Calu3 (cell line): ENCODE measurements around the gene CACNA2D4. TPM values are rescaled to one million over a fixed set of nuclear protein-coding genes. Genes with fewer than 3 reads are reported as not detected.

Experiments used
- BruUV-seq: library from RNA; stranded (reverse); fragments of 400-500 nt; replicated peaks from 2 replicates; lab custom pipeline; 2021; lab: Mats Ljungman, UMichigan
- CTCF ChIA-PET: fragments of 300-600 bp; sonication (Branson Sonifier 250); formaldehyde crosslinking; loops from one replicate; lab custom pipeline; 2022; ENCODE audit warnings: antibody characterized with exemption; lab: Charles Lee
- DNase-seq: peaks from one replicate; pipeline ENCODE4 v3.0.0; 2022
- H3K27ac Mint-ChIP-seq: one replicate; pipeline ENCODE4 v1.8.0; 2022; ENCODE audit warnings: mixed read lengths; ENCODE audit not compliant: unreplicated experiment
- H3K27me3 Mint-ChIP-seq: one replicate; pipeline ENCODE4 v1.8.0; 2022; ENCODE audit warnings: mixed read lengths; ENCODE audit not compliant: unreplicated experiment
- H3K36me3 Mint-ChIP-seq: one replicate; pipeline ENCODE4 v1.8.0; 2022; ENCODE audit warnings: mild to moderate bottlenecking, moderate library complexity, mixed read lengths; ENCODE audit not compliant: insufficient read depth, unreplicated experiment
- H3K4me1 Mint-ChIP-seq: one replicate; pipeline ENCODE4 v1.8.0; 2022; ENCODE audit warnings: mild to moderate bottlenecking, low read depth, mixed read lengths; ENCODE audit not compliant: unreplicated experiment
- H3K4me3 Mint-ChIP-seq: one replicate; pipeline ENCODE4 v1.8.0; 2022; ENCODE audit warnings: mild to moderate bottlenecking, low read depth, moderate library complexity, mixed read lengths; ENCODE audit not compliant: unreplicated experiment
- H3K9me3 Mint-ChIP-seq: one replicate; pipeline ENCODE4 v1.8.0; 2022; ENCODE audit warnings: low read depth, mixed read lengths; ENCODE audit not compliant: unreplicated experiment
- CTCF ChIP-seq: fragments of 200-600 bp; IDR thresholded peaks from one replicate; pipeline ENCODE4 v1.8.0; 2022; ENCODE audit warnings: antibody characterized with exemption; ENCODE audit not compliant: unreplicated experiment
- intact Hi-C: fragments of 100-400 bp; cut with micrococcal nuclease; formaldehyde crosslinking; loops from one replicate; pipeline ENCODE4 v1.10.0; 2022; ENCODE audit not compliant: unreplicated experiment
- total RNA-seq: library from RNA; stranded (reverse); gene quantifications from 2 replicates; pipeline ENCODE4 v1.2.3, GENCODE V29; 2022

CACNA2D4 gene
- total RNA-seq, 1 experiment from 2014 or later, result 0.80 TPM

DNA sequence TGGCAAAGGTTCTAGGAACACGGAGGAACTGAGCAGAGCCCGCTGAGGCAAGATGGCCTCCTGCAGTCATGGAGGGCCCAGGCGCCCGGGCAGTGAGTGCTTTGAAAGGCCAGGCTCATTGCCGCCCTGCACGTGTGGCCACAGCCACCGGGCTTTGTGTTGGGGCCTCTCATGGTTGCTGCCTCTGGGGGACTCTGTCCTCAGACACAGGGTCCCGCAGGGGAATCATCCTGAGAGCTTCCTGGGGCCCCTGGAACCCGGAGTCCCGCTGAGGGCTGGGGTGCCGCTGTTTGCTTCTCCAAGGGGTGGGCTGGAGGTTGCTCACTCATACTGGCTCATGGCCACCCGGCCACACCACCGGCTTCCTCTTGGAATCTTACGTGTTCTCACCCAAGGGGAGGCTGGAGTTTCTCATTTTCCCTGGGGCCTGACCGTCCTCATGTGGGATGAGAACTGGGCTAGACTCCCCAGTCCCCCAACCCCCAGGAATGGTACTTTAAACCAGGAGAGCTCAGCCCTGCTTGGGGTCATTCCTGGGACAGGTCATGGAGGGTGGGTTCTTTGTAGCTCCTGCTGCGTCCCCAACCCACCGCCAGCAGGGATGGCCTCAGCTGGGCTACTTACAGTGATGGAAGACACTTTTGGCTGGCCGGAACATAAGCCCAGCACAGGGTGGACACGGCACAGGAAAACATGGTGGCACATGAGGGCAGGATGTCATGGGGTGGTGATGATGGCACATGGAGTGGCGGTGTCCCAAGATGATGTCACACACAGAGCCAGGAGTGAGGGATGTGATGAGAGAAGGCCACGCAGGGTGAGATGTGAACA is 119.2 kb downstream of the CACNA2D4 start:
- Mint-ChIP-seq H3K27me3 (peaks cover 48% of the 10 kb centered on the region), H3K27ac (no peak overlapping the region), H3K4me3 (no peak overlapping the region), H3K4me1 (no peaks in the 10 kb centered on the region), H3K36me3 (peaks cover 15% of the 10 kb centered on the region), H3K9me3 (peaks cover under 1% of the 10 kb centered on the region)
- no peak for TF ChIP-seq CTCF
- CTCF ChIA-PET, result interaction anchor here (1.8 kb wide), 1 partner anchor 141 kb away, joined by 6 read pairs; no protein-coding TSS in a partner anchor
- DNase-seq, result no peak
- intact Hi-C loops, result loop anchor here (5.0 kb wide), 1 partner anchor 783 kb away; no protein-coding TSS in a partner anchor
- BruUV-seq, result no TSS peak

- no peak overlapping the region for H3K27ac Mint-ChIP-seq
- no peak for TF ChIP-seq CTCF
- no peak for DNase-seq
- H3K4me1 Mint-ChIP-seq, result no peaks in the 10 kb centered on the region
- intact Hi-C loops, result loop anchor here (5.0 kb wide), 1 partner anchor 784 kb away; no protein-coding TSS in a partner anchor
- H3K27me3 Mint-ChIP-seq, result peaks cover 48% of the 10 kb centered on the region
- peaks cover 15% of the 10 kb centered on the region for H3K36me3 Mint-ChIP-seq
- no peaks in the 10 kb centered on the region for H3K9me3 Mint-ChIP-seq
- no peak overlapping the region for H3K4me3 Mint-ChIP-seq
- CTCF ChIA-PET, result interaction anchor here (1.8 kb wide), 1 partner anchor 141 kb away, joined by 6 read pairs; no protein-coding TSS in a partner anchor
- no TSS peak for BruUV-seq
Measured at GRCh38 chr12:1798641-1799020, 119.8 kb downstream of the CACNA2D4 start.

- intact Hi-C loops, result loop anchor here (5.0 kb wide), 1 partner anchor 784 kb away; no protein-coding TSS in a partner anchor
- H3K9me3 Mint-ChIP-seq, result no peaks in the 10 kb centered on the region
- no peak overlapping the region for H3K27ac Mint-ChIP-seq
- no peak for DNase-seq
- H3K4me3 Mint-ChIP-seq, result no peak overlapping the region
- peaks cover 19% of the 10 kb centered on the region for H3K36me3 Mint-ChIP-seq
- BruUV-seq, result no TSS peak
- peaks cover 48% of the 10 kb centered on the region for H3K27me3 Mint-ChIP-seq
- CTCF ChIA-PET, result interaction anchor here (1.8 kb wide), 1 partner anchor 142 kb away, joined by 6 read pairs; no protein-coding TSS in a partner anchor
- TF ChIP-seq CTCF, result no peak
- no peaks in the 10 kb centered on the region for H3K4me1 Mint-ChIP-seq
Measured at GRCh38 chr12:1797991-1798640, 120.3 kb downstream of the CACNA2D4 start.
